DND-41 (cell line): ENCODE results near the gene COL13A1.

Experiments used
- ATAC-seq: fragments of 200-7000 bp; cut with Tn5 transposase; 3 replicates; pipeline ENCODE4 v1.9.1; 2021; ENCODE audit warnings: low read depth; ENCODE audit not compliant: insufficient read depth
- DNase-seq: peaks from one replicate; pipeline ENCODE4 v3.0.0-alpha.2; 2020
- H2AFZ ChIP-seq: 2 replicates; pipeline ENCODE4 v1.6.0; 2012; ENCODE audit warnings: low read depth, low read length
- H3K27ac ChIP-seq: 2 replicates; pipeline ENCODE4 v1.5.1; 2012; ENCODE audit warnings: low read length, inconsistent platforms
- H3K27me3 ChIP-seq: fragments of 200-600 bp; sonication (generic); 2 replicates; pipeline ENCODE4 v1.6.0; 2012; ENCODE audit warnings: low read length, mild to moderate bottlenecking, inconsistent platforms; ENCODE audit not compliant: insufficient read depth, poor library complexity
- H3K36me3 ChIP-seq: 2 replicates; pipeline ENCODE4 v1.5.1; 2012; ENCODE audit warnings: low read length, inconsistent platforms; ENCODE audit not compliant: insufficient read depth
- H3K4me1 ChIP-seq: 2 replicates; pipeline ENCODE4 v1.5.1; 2012; ENCODE audit warnings: mild to moderate bottlenecking, low read length; ENCODE audit not compliant: insufficient read depth
- H3K4me2 ChIP-seq: 2 replicates; pipeline ENCODE4 v1.6.0; 2012; ENCODE audit warnings: mild to moderate bottlenecking, moderate library complexity, low read length, inconsistent platforms; ENCODE audit not compliant: insufficient read depth
- H3K4me3 ChIP-seq, 2 experiments: fragments of 200-600 bp in 1 of 2; shearing (Covaris generic) in 1 of 2; 2 replicates each; pipeline ENCODE4 v1.5.1; 2012 to 2016; ENCODE audit warnings: inconsistent platforms in 2 of 2, low read length in 2 of 2, mild to moderate bottlenecking in 2 of 2, low read depth in 1 of 2, moderate library complexity in 1 of 2
- H3K79me2 ChIP-seq: 2 replicates; pipeline ENCODE4 v1.6.0; 2012; ENCODE audit warnings: low read length, inconsistent platforms; ENCODE audit not compliant: insufficient read depth
- H3K9ac ChIP-seq: 2 replicates; pipeline ENCODE4 v1.6.0; 2012; ENCODE audit warnings: low read depth, mild to moderate bottlenecking, inconsistent platforms, low read length, moderate library complexity
- H3K9me3 ChIP-seq: 2 replicates; pipeline ENCODE4 v1.5.1; 2012; ENCODE audit warnings: low read length, moderate library complexity, mild to moderate bottlenecking, inconsistent platforms; ENCODE audit not compliant: insufficient read depth, severe bottlenecking
- H4K20me1 ChIP-seq: 2 replicates; pipeline ENCODE4 v1.6.0; 2012; ENCODE audit warnings: low read length; ENCODE audit not compliant: insufficient read depth
- EZH2 ChIP-seq: IDR thresholded peaks from 3 replicates; pipeline ENCODE4 v1.6.1; 2012; ENCODE audit warnings: borderline replicate concordance, low read depth, mild to moderate bottlenecking, moderate library complexity, low read length, inconsistent platforms; ENCODE audit not compliant: severe bottlenecking
- TF ChIP-seq, protein P1 (sequence below): IDR thresholded peaks from 2 replicates; pipeline ENCODE4 v1.5.1; 2012; ENCODE audit warnings: borderline replicate concordance, low read length, moderate library complexity, mild to moderate bottlenecking; ENCODE audit not compliant: poor library complexity, severe bottlenecking; ENCODE audit errors: extremely low read depth

The COL13A1 gene

DNA sequence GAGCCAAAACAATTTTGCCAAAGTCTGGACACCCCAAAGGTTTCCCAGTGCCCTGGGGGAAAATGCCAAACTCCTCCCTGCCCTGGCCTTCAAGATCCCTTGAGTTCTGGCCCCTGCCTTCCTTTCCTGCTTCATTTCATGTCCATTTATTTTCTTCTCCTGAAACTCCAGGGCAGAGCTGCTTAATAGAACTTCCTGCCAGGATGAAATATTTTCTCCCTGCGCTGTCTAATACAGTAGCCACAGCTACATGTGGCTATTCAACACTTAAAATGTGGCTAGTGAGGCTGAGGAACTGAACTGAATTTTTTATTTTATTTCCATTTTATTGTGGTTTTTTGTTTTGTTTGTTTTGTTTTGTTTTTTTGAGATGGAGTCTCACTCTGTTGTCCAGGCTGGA lies 49.6 kb downstream of the COL13A1 start:
- H3K27ac ChIP-seq: no peak overlapping the region

DNA sequence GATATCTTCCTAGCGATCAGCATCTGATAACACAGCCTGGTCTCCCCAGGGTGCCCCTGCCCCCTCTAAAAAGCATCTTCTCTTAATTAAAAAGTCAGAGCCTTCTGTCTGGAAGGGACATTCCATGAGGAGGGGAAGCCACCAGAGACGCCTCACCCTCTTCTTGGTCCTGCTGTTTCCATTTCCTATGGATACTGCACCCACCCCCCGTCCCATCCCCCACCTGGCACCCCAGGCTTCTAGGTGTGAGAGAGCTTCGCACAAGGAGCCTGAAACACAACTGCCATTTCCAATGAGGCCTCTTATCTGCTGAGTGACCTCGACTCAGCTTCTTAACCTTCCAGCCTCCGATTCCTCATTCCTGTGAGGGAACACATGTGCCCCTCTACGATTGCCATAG lies 51.4 kb downstream of the COL13A1 start:
- DNase-seq: no peak
- Histone ChIP-seq H3K27ac (no peak overlapping the region), H3K4me2 (no peak overlapping the region), H2AFZ (no peak overlapping the region), H3K79me2 (no peaks in the 10 kb centered on the region), H4K20me1 (peaks cover 6% of the 10 kb centered on the region; the same call in 1 of the 2 replicates), H3K4me3 (no peak overlapping the region), H3K27me3 (peaks cover 14% of the 10 kb centered on the region), H3K9ac (no peak overlapping the region), H3K9me3 (no peaks in the 10 kb centered on the region), H3K36me3 (no peaks in the 10 kb centered on the region), H3K4me1 (no peaks in the 10 kb centered on the region)
- no peak for ATAC-seq
- TF ChIP-seq, protein P1, sequence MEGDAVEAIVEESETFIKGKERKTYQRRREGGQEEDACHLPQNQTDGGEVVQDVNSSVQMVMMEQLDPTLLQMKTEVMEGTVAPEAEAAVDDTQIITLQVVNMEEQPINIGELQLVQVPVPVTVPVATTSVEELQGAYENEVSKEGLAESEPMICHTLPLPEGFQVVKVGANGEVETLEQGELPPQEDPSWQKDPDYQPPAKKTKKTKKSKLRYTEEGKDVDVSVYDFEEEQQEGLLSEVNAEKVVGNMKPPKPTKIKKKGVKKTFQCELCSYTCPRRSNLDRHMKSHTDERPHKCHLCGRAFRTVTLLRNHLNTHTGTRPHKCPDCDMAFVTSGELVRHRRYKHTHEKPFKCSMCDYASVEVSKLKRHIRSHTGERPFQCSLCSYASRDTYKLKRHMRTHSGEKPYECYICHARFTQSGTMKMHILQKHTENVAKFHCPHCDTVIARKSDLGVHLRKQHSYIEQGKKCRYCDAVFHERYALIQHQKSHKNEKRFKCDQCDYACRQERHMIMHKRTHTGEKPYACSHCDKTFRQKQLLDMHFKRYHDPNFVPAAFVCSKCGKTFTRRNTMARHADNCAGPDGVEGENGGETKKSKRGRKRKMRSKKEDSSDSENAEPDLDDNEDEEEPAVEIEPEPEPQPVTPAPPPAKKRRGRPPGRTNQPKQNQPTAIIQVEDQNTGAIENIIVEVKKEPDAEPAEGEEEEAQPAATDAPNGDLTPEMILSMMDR: no peak
- no peak for TF ChIP-seq EZH2

More for the DNA sequence above, 49.6 kb downstream of the COL13A1 start:
- H3K36me3 ChIP-seq: no peaks in the 10 kb centered on the region
- H3K4me3 ChIP-seq: no peak overlapping the region
- TF ChIP-seq EZH2: no peak
- TF ChIP-seq, protein P1: no peak
- no peak for DNase-seq
- H3K4me1 ChIP-seq: no peaks in the 10 kb centered on the region
- H3K79me2 ChIP-seq: no peaks in the 10 kb centered on the region
- H4K20me1 ChIP-seq: peaks cover 6% of the 10 kb centered on the region; the same call in 1 of the 2 replicates
- no peak overlapping the region for H3K4me2 ChIP-seq
- H2AFZ ChIP-seq: no peak overlapping the region
- H3K9me3 ChIP-seq: no peaks in the 10 kb centered on the region
- no peak for ATAC-seq
- no peak overlapping the region for H3K9ac ChIP-seq
- peaks cover 13% of the 10 kb centered on the region for H3K27me3 ChIP-seq

DNA sequence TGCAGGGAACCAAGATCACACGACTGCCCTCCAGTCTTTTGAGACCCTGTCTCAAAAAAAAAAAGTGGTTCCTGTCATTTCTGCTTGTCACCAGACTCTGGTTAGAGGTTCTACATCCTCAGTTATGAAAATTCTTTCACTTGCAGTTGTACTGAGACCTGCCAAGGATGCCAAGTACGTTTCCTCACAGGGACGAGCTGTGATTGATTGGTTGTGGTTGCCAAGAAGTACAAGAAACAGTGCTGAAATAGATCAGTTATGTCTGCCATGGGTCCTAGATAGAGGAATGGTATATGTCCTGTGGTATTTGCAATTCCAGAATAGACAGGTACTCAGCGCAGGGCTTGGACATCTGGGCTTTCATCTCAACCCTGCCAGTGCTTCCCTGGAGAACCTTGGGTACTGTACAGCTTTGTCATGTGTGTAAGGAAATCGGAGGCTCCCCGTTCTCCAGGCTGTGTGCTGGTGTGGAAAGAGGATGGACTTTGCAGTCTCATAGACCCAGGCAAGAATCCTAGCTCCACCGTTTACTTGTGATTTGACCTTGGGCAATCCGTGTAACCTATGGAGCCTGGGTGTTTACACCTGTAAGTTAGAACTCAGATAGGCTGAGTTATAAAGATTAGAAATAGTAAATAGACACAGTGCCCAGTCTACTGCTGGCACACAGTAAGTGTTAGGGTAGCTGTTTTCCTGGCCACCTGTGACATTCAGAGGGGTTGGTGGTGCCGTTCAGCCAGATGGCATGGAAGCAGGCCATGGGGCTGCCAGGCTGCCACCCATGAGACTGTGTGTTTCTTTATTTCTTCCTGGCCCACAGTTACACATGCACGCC lies 53.0 kb downstream of the COL13A1 start:
- Histone ChIP-seq H3K4me3 (no peak overlapping the region), H3K4me2 (no peak overlapping the region), H3K27ac (no peak overlapping the region), H4K20me1 (peaks cover 2% of the 10 kb centered on the region; the same call in 1 of the 2 replicates), H3K36me3 (no peaks in the 10 kb centered on the region), H3K4me1 (no peaks in the 10 kb centered on the region), H3K27me3 (peaks cover 7% of the 10 kb centered on the region), H2AFZ (no peak overlapping the region), H3K9ac (no peak overlapping the region), H3K9me3 (no peaks in the 10 kb centered on the region), H3K79me2 (no peaks in the 10 kb centered on the region)
- ATAC-seq (no peak), DNase-seq (no peak)
- TF ChIP-seq EZH2: no peak
- TF ChIP-seq, protein P1: no peak
